K562 (cell line): ENCODE measurements around the gene TMC8. TPM values are rescaled to one million over a fixed set of nuclear protein-coding genes. Genes with fewer than 3 reads are reported as not detected.

ENCODE experiments used
- BACH1 ChIP-seq: fragments of 200-800 bp; sonication (Bioruptor generic); IDR thresholded peaks from 2 replicates; pipeline ENCODE4 v1.6.1; 2016; ENCODE audit warnings: missing genetic modification characterization, missing compliant biosample characterization
- COPS2 ChIP-seq: fragments of 450-650 bp; conservative IDR thresholded peaks from 2 replicates; pipeline ENCODE4 v1.6.1; 2016; ENCODE audit warnings: mild to moderate bottlenecking, moderate library complexity
- KAT2B ChIP-seq: IDR thresholded peaks from one replicate; pipeline ENCODE4 v1.6.1; 2012; ENCODE audit warnings: low read depth, mild to moderate bottlenecking, control low read depth, inconsistent platforms, low read length, moderate library complexity
- KLF13 ChIP-seq: fragments of 450-650 bp; IDR thresholded peaks from 2 replicates; pipeline ENCODE4 v1.6.1; 2016; ENCODE audit warnings: missing genetic modification characterization, low read depth, mild to moderate bottlenecking, missing compliant biosample characterization, moderate library complexity, borderline replicate concordance
- POU5F1 ChIP-seq: fragments of 150-350 bp; IDR thresholded peaks from 2 replicates; pipeline ENCODE4 v1.6.1; 2014; ENCODE audit warnings: borderline replicate concordance, low read length, low read depth, mild to moderate bottlenecking; ENCODE audit not compliant: partially characterized antibody
- PURB ChIP-seq: sonication (generic); formaldehyde crosslinking; IDR thresholded peaks from 2 replicates; pipeline ENCODE4 v1.9.0; 2021; ENCODE audit warnings: low read depth, mild to moderate bottlenecking, missing genetic modification reagents
- SAFB2 ChIP-seq: fragments of 200-400 bp; formaldehyde crosslinking; IDR thresholded peaks from 2 replicates; pipeline ENCODE4 v1.6.1; 2018; ENCODE audit warnings: borderline replicate concordance, low read length, low read depth, moderate library complexity; ENCODE audit not compliant: severe bottlenecking
- SETDB1 ChIP-seq: IDR thresholded peaks from one replicate; pipeline ENCODE4 v1.6.1; 2012; ENCODE audit warnings: low read length, control low read depth, inconsistent platforms
- ZNF24 ChIP-seq: fragments of 450-650 bp; IDR thresholded peaks from 2 replicates; pipeline ENCODE4 v1.6.1; 2016
- ZNF324 ChIP-seq: fragments of 250-450 bp; sonication (Bioruptor Pico); IDR thresholded peaks from 2 replicates; pipeline ENCODE4 v1.4.0; 2020; ENCODE audit warnings: mild to moderate bottlenecking
- polyA plus RNA-seq, 8 experiments: library from polyadenylated mRNA; depleted of rRNA in 4 of 8; stranded (reverse) in 5 of 8; unstranded in 3 of 8; fragments of >200 nt; fragmentation: Nextera tagmentation in 2 of 8; fragmentation: Illumina TruSeq in 1 of 8; extraction: Ambion mirVana in 2 of 8; extraction: Trizol in 1 of 8; gene quantifications; 2 replicates each; pipeline versions ENCODE4 v1.2.1 to v1.2.3, GENCODE V29; 2011 to 2014; ENCODE audit warnings: inconsistent platforms in 1 of 8, missing spikeins in 1 of 8
- total RNA-seq, 7 experiments: library from RNA; depleted of rRNA in 6 of 7; stranded (reverse); fragments of >200 nt in 6 of 7; fragmentation: Illumina TruSeq in 2 of 7; extraction: Trizol in 2 of 7; gene quantifications; 2 replicates each; pipeline versions ENCODE4 v1.2.1 to v1.2.3, GENCODE V29; 2011 to 2021; ENCODE audit warnings: low replicate concordance in 1 of 7
- TF ChIP-seq, protein P1 (sequence below): fragments of 450-650 bp; IDR thresholded peaks from 2 replicates; pipeline ENCODE4 v1.6.1; 2016; ENCODE audit warnings: mild to moderate bottlenecking, moderate library complexity
- TF ChIP-seq, protein P2 (sequence below): sonication (generic); formaldehyde crosslinking; IDR thresholded peaks from 2 replicates; pipeline ENCODE4 v1.8.1; 2023; ENCODE audit warnings: mild to moderate bottlenecking, missing genetic modification reagents
- TF ChIP-seq, protein P3 (sequence below): sonication (generic); formaldehyde crosslinking; IDR thresholded peaks from 2 replicates; pipeline ENCODE4 v1.8.1; 2023; ENCODE audit warnings: mild to moderate bottlenecking, missing genetic modification reagents

Gene TMC8
- total and polyA plus RNA-seq, 9 of the 15 experiments (the other 6 are each of a cell fraction or from before 2014, with no cell fraction given), result 0.13 to 10.9 (median 2.8) TPM

DNA sequence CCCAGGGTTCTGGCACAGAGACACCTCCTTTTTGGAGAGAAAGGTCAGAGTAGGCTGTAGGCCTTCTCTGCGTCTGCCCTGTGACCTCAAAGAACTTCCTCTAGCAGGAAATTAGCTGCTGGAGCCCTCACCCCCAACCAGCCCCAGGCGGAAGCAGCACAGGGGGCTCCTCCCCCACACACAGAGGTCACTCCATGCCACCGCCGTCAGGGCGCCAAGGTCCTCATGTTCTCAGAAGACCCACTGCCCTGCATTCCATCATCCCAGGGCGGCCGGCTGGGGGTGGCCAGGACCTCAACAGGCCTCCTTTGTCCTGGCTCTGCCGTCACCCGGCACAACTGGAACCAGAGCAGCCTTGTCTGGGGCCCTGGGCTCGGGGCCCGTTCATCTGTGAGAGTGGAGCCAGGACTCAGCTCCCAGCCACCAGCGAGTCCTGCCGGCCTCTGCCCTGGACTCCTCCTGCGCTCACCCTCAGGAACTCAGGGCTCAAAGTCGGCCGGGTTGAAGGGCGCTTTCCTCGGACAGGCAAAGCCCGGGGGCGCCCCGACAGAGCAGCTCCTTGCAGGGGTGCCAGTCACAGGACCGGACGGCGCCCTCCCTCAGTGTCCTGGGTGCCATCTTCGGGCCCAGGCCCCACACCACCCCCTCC, 3.2 kb upstream of the TMC8 start (continued):
- TF ChIP-seq, protein P1, sequence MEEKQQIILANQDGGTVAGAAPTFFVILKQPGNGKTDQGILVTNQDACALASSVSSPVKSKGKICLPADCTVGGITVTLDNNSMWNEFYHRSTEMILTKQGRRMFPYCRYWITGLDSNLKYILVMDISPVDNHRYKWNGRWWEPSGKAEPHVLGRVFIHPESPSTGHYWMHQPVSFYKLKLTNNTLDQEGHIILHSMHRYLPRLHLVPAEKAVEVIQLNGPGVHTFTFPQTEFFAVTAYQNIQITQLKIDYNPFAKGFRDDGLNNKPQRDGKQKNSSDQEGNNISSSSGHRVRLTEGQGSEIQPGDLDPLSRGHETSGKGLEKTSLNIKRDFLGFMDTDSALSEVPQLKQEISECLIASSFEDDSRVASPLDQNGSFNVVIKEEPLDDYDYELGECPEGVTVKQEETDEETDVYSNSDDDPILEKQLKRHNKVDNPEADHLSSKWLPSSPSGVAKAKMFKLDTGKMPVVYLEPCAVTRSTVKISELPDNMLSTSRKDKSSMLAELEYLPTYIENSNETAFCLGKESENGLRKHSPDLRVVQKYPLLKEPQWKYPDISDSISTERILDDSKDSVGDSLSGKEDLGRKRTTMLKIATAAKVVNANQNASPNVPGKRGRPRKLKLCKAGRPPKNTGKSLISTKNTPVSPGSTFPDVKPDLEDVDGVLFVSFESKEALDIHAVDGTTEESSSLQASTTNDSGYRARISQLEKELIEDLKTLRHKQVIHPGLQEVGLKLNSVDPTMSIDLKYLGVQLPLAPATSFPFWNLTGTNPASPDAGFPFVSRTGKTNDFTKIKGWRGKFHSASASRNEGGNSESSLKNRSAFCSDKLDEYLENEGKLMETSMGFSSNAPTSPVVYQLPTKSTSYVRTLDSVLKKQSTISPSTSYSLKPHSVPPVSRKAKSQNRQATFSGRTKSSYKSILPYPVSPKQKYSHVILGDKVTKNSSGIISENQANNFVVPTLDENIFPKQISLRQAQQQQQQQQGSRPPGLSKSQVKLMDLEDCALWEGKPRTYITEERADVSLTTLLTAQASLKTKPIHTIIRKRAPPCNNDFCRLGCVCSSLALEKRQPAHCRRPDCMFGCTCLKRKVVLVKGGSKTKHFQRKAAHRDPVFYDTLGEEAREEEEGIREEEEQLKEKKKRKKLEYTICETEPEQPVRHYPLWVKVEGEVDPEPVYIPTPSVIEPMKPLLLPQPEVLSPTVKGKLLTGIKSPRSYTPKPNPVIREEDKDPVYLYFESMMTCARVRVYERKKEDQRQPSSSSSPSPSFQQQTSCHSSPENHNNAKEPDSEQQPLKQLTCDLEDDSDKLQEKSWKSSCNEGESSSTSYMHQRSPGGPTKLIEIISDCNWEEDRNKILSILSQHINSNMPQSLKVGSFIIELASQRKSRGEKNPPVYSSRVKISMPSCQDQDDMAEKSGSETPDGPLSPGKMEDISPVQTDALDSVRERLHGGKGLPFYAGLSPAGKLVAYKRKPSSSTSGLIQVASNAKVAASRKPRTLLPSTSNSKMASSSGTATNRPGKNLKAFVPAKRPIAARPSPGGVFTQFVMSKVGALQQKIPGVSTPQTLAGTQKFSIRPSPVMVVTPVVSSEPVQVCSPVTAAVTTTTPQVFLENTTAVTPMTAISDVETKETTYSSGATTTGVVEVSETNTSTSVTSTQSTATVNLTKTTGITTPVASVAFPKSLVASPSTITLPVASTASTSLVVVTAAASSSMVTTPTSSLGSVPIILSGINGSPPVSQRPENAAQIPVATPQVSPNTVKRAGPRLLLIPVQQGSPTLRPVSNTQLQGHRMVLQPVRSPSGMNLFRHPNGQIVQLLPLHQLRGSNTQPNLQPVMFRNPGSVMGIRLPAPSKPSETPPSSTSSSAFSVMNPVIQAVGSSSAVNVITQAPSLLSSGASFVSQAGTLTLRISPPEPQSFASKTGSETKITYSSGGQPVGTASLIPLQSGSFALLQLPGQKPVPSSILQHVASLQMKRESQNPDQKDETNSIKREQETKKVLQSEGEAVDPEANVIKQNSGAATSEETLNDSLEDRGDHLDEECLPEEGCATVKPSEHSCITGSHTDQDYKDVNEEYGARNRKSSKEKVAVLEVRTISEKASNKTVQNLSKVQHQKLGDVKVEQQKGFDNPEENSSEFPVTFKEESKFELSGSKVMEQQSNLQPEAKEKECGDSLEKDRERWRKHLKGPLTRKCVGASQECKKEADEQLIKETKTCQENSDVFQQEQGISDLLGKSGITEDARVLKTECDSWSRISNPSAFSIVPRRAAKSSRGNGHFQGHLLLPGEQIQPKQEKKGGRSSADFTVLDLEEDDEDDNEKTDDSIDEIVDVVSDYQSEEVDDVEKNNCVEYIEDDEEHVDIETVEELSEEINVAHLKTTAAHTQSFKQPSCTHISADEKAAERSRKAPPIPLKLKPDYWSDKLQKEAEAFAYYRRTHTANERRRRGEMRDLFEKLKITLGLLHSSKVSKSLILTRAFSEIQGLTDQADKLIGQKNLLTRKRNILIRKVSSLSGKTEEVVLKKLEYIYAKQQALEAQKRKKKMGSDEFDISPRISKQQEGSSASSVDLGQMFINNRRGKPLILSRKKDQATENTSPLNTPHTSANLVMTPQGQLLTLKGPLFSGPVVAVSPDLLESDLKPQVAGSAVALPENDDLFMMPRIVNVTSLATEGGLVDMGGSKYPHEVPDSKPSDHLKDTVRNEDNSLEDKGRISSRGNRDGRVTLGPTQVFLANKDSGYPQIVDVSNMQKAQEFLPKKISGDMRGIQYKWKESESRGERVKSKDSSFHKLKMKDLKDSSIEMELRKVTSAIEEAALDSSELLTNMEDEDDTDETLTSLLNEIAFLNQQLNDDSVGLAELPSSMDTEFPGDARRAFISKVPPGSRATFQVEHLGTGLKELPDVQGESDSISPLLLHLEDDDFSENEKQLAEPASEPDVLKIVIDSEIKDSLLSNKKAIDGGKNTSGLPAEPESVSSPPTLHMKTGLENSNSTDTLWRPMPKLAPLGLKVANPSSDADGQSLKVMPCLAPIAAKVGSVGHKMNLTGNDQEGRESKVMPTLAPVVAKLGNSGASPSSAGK, result no peak
- TF ChIP-seq SETDB1, result no peak
- no peak for TF ChIP-seq ZNF24
- TF ChIP-seq BACH1 (tag), result no peak
- no peak for TF ChIP-seq KAT2B
- no peak for TF ChIP-seq POU5F1
- TF ChIP-seq ZNF324, result no peak
- TF ChIP-seq PURB (CRISPR knock-in tag), result no peak
- TF ChIP-seq, protein P2, sequence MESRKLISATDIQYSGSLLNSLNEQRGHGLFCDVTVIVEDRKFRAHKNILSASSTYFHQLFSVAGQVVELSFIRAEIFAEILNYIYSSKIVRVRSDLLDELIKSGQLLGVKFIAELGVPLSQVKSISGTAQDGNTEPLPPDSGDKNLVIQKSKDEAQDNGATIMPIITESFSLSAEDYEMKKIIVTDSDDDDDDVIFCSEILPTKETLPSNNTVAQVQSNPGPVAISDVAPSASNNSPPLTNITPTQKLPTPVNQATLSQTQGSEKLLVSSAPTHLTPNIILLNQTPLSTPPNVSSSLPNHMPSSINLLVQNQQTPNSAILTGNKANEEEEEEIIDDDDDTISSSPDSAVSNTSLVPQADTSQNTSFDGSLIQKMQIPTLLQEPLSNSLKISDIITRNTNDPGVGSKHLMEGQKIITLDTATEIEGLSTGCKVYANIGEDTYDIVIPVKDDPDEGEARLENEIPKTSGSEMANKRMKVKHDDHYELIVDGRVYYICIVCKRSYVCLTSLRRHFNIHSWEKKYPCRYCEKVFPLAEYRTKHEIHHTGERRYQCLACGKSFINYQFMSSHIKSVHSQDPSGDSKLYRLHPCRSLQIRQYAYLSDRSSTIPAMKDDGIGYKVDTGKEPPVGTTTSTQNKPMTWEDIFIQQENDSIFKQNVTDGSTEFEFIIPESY (CRISPR knock-in tag), result no peak
- TF ChIP-seq KLF13 (tag), result no peak
- TF ChIP-seq COPS2, result no peak
- TF ChIP-seq, protein P3, sequence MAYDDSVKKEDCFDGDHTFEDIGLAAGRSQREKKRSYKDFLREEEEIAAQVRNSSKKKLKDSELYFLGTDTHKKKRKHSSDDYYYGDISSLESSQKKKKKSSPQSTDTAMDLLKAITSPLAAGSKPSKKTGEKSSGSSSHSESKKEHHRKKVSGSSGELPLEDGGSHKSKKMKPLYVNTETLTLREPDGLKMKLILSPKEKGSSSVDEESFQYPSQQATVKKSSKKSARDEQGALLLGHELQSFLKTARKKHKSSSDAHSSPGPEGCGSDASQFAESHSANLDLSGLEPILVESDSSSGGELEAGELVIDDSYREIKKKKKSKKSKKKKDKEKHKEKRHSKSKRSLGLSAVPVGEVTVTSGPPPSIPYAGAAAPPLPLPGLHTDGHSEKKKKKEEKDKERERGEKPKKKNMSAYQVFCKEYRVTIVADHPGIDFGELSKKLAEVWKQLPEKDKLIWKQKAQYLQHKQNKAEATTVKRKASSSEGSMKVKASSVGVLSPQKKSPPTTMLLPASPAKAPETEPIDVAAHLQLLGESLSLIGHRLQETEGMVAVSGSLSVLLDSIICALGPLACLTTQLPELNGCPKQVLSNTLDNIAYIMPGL (CRISPR knock-in tag), result no peak
- TF ChIP-seq SAFB2, result no peak
